HT1080 (cell line): ENCODE measurements around the gene NUP188. TPM values are rescaled to one million over a fixed set of nuclear protein-coding genes. Genes with fewer than 3 reads are reported as not detected.
A peak's percentile ranks its signal among the peaks of the same experiment; 100 is the strongest.
"Not testable (repeated sequence)": the region's sequence is repeated elsewhere in the genome, so short reads cannot be mapped to it uniquely, and the experiment has no call there.

Experiments
- DNase-seq: peaks from one replicate; pipeline ENCODE4 v3.0.0-alpha.2; 2015; ENCODE audit warnings: low read depth
- total RNA-seq: library from RNA; depleted of rRNA; stranded (reverse); fragments of >200 nt; shearing (Covaris generic); gene quantifications from 2 replicates; pipeline ENCODE4 v1.2.3, GENCODE V29; 2014

NUP188 gene
- total RNA-seq, 1 experiment from 2014 or later: 63.6 TPM

- no peak for DNase-seq
Measured at GRCh38 chr9:128940946-128941755, 6.3 kb upstream of the NUP188 start.

GRCh38 chr9:128943832-128944620 is 3.5 kb upstream of the NUP188 start:
- DNase-seq: no peak

GRCh38 chr9:128944966-128945365 is 2.5 kb upstream of the NUP188 start:
- not testable (repeated sequence) for DNase-seq

GRCh38 chr9:128945798-128946501 is 1.5 kb upstream of the NUP188 start:
- DNase-seq: no peak

DNA sequence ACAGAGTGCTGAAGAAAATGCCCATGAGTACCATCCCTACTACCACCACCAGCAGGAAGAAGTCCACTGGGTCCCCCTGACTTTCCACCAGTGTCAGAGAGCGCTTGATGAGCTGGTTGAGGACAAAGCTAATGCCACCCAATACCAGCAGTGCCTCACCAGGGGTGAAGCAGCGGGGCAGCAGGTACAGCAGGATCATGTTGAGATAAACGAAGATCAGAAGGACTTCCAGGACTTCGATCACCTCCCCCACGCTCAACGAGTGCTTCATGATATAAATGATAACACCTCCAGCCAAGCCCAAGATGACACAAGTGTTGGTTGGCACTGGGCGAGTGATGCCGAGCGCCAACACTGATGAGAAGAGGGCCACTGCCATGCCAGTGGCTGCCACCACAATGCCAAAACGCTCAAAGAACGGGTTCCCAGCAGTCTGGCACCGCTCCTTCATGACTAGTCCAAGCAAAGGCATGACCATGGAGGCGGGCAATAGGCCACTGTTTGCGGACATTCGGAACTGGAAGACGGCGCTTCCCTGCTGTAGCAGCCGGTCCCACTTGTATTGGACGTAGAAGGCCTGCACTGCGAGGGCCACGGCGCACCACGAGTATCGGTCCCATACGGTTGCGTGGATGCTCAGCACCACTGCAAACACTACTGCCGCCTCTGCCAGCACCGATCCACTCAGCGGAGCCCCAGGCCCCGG is 775 bp upstream of the NUP188 start:
- DNase-seq: no peak

DNA sequence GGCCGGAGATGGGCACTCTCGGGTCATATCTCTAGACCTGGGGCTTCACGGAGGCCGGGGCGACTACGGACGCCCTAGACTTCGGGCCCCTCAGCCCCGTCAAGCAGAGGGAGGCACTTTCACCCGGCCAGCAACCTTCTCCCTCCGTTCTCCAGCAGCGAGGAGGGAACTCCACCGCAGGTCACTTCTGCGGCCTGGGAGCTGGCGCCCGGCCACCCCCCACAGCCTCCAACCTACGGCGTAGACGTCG is 297 bp upstream of the NUP188 start:
- DNase-seq: no peak

GRCh38 chr9:128961403-128961802 is 13.9 kb downstream of the NUP188 start:
- not testable (repeated sequence) for DNase-seq

GRCh38 chr9:128969491-128969890 is 22.0 kb downstream of the NUP188 start:
- no peak for DNase-seq

DNA sequence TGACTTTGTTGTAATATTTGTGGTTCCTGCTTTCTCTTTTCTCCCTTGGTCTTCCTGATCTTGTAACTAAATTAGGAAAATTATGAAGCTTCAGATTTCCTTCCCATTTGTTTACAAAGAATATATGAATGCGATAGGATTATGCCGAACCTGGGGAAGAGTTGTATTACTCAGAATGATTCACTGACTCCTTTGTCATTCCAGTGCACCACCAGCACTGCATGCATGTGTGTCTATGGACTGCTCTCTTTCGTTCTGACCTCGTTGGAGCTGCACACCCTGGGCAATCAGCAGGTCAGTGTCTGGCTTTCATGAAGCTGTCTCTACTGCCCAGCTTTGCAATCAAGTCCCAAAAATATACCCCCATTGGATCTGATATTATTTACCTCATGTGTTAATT is 25.5 kb downstream of the NUP188 start:
- DNase-seq: peak; percentile 75

DNA sequence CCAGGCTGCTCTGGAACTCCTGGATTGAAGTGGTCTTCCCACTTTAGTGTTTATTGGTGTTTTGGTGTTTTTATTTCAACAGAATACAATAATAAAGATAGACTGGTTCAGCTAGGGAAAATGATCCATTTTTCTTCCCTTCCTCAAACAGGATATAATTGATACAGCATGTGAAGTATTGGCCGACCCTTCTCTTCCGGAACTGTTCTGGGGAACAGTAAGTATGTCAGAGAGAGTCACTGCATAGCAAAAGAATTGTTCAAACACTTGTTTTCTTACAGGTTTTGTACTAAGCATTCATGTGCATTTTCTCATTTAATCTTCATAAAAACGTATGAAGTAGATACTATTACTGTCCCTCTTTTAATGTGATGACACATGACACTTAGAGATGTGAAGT is 31.6 kb downstream of the NUP188 start:
- DNase-seq: no peak

DNA sequence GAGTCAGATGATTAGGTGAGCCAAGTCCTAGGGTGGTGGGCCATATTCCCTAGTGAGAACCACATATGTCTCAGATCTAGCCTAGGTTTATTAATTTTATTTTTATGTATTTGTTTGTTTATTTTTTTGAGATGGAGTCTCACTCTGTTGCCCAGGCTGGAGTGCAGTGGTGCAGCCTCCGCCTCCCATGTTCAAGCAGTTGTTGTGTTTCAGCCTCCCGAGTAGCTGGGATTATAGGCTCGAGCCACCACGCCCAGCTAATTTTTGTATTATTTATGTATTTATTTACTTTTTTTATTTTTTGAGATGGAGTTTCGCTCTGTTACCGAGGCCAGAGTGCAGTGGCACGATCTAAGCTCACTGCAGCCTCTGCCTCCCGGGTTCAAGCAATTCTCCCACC is 36.0 kb downstream of the NUP188 start:
- DNase-seq: no peak

DNA sequence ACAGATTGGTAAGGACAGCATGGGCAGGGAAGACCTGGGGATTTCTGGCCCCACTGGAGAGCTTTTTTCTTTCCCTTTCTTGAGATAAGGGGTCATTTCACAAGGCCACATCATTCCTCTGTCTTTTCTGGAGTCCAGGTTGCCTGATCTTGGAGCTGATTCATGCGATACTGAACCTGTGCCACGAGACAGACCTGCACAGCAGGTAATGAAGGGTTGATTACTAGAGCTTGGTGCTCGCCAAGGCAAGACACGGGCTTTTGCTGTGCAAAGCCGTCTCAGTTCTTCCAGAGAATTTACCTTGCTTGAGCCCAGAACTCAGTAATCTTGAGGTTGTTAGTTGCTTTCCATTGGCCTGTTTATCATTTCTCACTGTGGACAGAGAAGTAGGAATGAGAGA is 39.2 kb downstream of the NUP188 start:
- no peak for DNase-seq

- peak; percentile 72 for DNase-seq
Measured at GRCh38 chr9:128987805-128988204, 40.3 kb downstream of the NUP188 start.

DNA sequence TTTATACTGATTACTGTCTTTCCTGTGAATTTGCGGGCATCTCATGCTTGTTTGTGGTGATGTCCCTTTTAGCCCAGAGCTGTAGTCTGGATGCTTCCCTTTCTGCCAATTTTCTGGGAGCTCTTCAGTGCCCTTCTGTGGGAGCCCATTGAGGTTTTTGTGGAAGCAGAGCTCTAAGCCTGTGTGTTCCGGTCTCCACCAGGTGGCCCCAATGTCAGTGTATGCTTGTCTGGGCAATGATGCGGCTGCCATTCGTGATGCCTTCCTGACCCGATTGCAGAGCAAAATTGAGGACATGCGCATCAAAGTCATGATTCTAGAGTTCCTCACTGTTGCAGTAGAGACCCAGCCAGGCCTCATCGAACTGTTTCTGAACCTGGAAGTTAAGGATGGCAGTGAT is 45.5 kb downstream of the NUP188 start:
- DNase-seq: no peak

DNA sequence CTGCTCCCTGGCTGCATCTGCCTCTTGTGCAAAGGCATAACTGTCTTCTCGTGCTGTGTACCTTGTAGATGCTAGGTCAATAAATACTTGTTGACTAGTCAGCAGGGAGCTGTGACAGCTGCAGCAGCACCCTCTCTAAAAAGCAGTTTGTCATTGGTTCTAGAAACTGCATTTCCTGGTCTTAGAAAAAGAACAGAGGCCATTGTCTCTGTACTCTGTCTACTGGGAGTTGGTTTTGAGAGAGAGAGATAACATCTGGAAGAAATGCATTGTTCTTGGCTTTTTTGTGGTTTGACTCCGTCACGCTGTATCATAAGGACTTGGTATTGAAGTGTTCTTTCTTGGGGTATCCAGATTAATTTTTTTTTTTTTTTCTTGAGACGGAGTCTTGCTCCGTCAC is 48.3 kb downstream of the NUP188 start:
- no peak for DNase-seq

- DNase-seq: no peak
Measured at GRCh38 chr9:128998462-128998861, 51.0 kb downstream of the NUP188 start.

DNA sequence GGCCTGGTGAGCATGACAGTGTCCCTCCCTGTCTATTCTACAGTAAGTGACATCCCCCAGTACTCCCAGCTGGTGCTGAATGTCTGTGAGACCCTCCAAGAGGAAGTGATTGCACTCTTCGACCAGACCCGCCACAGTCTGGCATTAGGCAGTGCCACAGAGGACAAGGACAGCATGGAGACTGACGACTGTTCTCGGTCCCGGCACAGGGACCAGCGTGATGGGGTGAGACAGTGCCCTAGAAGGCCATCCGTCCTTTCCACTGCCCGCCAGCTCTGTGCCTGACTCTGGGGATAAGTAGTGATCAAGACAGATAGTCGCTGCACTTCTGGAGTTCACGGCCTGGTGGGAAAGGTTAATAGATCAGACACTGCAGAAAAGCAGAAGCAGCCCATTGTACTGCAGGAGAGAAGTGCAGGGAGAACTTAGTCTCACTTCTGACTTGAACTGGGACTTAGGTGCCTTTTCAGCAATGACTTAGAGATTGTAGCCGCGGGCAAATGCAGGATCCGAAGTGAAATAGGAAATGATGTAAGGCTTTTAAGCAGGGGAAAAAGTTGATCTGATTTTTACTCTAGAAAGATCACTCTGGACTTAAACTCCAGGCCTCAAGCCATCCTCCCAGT is 52.2 kb downstream of the NUP188 start:
- DNase-seq: no peak

- no peak for DNase-seq
Measured at GRCh38 chr9:129001504-129002325, 54.2 kb downstream of the NUP188 start.

DNA sequence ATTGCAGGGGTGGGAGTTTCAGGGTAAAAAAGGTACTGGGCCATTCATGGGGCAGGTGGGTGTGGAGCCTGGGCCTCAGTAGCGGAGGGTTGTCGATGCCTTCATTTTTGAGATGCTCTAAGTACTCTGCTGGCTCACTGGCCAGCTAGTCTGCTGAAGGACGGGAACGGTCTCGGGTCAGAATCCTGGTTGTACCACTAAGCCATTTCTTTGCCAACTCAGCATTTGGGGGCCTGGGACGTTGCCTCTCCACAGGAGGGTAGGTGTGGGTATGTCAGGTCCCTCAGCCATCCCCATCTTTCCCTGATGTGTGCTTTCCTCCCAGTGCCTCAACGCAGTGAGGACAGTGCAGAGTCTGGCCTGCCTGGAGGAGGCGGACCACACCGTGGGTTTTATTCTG is 55.5 kb downstream of the NUP188 start:
- no peak for DNase-seq

DNA sequence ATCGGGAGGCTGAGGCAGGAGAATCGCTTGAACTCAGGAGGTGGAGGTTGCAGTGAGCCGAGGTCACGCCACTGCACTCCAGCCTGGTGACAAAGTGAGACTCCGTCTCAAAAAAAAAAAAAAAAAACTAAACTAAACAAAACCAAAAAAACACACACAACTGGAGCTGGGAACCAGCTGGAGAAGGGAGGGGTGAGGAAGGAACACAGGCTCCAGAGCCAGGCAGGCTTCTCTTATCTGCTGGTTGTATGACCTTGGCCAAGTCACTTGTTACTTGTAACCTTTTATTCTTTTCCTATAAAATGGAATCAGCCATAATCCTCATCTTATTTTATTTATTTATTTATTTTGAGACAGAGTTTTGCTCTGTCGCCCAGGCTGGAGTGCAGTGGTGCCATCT is 56.7 kb downstream of the NUP188 start:
- not testable (repeated sequence) for DNase-seq
